ENCODE measurements around the gene RNU6-9. TPM values are rescaled to one million over a fixed set of nuclear protein-coding genes. Genes with fewer than 3 reads are reported as not detected.

RNU6-9 gene
- total RNA-seq, 1 experiment from 2014 or later: not detected

GRCh38 chr19:873561-874041, 19.7 kb upstream of the RNU6-9 start:
- ChIA-PET CTCF (no interaction called here), POLR2A (ENCODE audit: unreplicated experiment) (interaction anchor here (0.5 kb wide), 1 partner anchor 204 kb away, joined by 3 read pairs; no protein-coding TSS in a partner anchor)
- Histone ChIP-seq H3K27me3 (ENCODE audit: insufficient read depth, low read depth) (no peaks in the 10 kb centered on the region), H3K36me3 (ENCODE audit: low read depth) (no peaks in the 10 kb centered on the region), H3F3A (ENCODE audit: insufficient read depth, low read depth) (peaks cover 40% of the 10 kb centered on the region), H4K20me1 (ENCODE audit: insufficient read depth) (no peaks in the 10 kb centered on the region; the same call in 1 of the 2 replicates), H3K4me1 (replicated peaks; ENCODE audit: insufficient read depth) (peaks cover 28% of the 10 kb centered on the region), H3K79me2 (ENCODE audit: low read depth) (no peaks in the 10 kb centered on the region), H3K27ac (no peak overlapping the region), H3K4me3 (no peak overlapping the region), H3K9me2 (ENCODE audit: insufficient read depth) (no peaks in the 10 kb centered on the region), H3K9me3 (ENCODE audit: insufficient read depth, low read depth) (no peaks in the 10 kb centered on the region), H2AFZ (no peak overlapping the region), H3K4me2 (no peak overlapping the region)
- BruUV-seq (replicated peaks): no TSS peak
- intact Hi-C loops (cut with micrococcal nuclease; ENCODE audit: unreplicated experiment): no loop called here
- TF ChIP-seq EZH2 (IDR thresholded peaks at IDR 0.05; ENCODE audit: low read depth) (no peak), CTCF (conservative IDR thresholded peaks at IDR 0.05) (no peak)
- no peak for DNase-seq

DNA sequence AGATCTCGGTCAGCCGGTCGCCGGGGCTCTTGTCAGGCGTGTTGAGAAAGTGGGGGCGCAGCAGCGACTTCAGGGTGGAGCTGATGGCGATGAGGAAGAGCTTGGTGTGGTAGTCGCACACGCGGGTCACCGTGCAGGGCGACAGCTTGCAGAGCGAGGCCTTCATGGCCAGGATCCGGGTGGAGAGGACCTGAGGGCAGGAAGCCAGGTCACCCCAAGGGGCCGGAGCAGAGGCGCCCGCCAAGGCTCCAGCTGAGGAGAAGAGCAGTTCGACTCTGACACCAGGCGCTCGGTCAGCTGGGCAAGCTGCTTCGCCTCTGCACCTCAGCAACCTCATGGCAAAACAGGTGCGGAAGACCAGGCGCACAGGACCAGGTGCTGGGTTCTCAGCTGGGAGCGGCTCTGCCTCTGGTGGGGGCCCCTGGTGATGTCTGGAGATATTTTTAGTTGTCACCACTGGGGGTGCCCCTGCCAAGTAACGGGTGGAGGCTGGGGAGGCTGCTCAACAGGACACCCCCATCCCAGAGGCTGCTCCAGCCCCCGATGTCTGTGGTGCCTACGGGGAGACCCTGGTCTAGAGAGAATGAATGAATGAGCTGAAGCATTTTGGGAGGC, 17.9 kb upstream of the RNU6-9 start:
- Histone ChIP-seq H3K4me1 (replicated peaks; ENCODE audit: insufficient read depth) (peaks cover 11% of the 10 kb centered on the region; the same call in 1 of the 2 replicates), H2AFZ (no peak overlapping the region), H3K9me3 (ENCODE audit: insufficient read depth, low read depth) (no peaks in the 10 kb centered on the region), H3K4me3 (no peak overlapping the region), H3K9me2 (ENCODE audit: insufficient read depth) (no peaks in the 10 kb centered on the region), H3F3A (ENCODE audit: insufficient read depth, low read depth) (peaks cover 26% of the 10 kb centered on the region; the same call in 1 of the 2 replicates), H4K20me1 (ENCODE audit: insufficient read depth) (no peaks in the 10 kb centered on the region; the same call in 1 of the 2 replicates), H3K79me2 (ENCODE audit: low read depth) (no peaks in the 10 kb centered on the region), H3K27ac (no peak overlapping the region), H3K4me2 (no peak overlapping the region), H3K27me3 (ENCODE audit: insufficient read depth, low read depth) (no peaks in the 10 kb centered on the region), H3K36me3 (ENCODE audit: low read depth) (no peaks in the 10 kb centered on the region)
- ChIA-PET POLR2A (ENCODE audit: unreplicated experiment) (interaction anchor here (0.6 kb wide), 1 partner anchor 46 kb away, joined by 3 read pairs; no protein-coding TSS in a partner anchor), CTCF (interaction anchor here (0.6 kb wide), 1 partner anchor 103 kb away, joined by 5 read pairs; no protein-coding TSS in a partner anchor)
- TF ChIP-seq CTCF (conservative IDR thresholded peaks at IDR 0.05) (no peak), EZH2 (IDR thresholded peaks at IDR 0.05; ENCODE audit: low read depth) (no peak)
- intact Hi-C loops (cut with micrococcal nuclease; ENCODE audit: unreplicated experiment): no loop called here
- DNase-seq: no peak
- BruUV-seq (replicated peaks): no TSS peak

DNA sequence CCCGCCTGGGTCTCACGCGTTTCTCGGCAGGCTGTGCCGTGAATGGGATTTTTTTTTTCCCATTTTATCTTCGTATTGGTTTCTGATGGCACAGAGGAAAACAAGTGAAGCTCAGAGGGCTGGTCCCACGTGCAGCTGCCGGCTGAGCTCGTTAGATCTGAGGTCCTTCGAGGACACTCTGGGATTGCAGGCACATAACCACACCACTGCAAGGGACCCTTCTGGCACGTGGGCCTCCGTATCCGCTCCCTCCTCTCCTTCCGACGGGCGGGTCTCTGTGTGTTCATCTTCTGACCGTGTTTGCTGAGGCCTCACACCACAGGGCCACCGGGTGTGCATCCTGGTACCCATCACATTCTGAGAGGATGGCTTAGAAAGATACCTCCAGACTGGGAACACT, 17.2 kb upstream of the RNU6-9 start:
- Histone ChIP-seq H3K79me2 (ENCODE audit: low read depth) (no peaks in the 10 kb centered on the region), H3F3A (ENCODE audit: insufficient read depth, low read depth) (peaks cover 25% of the 10 kb centered on the region; the same call in 1 of the 2 replicates), H3K27ac (no peak overlapping the region), H4K20me1 (ENCODE audit: insufficient read depth) (peaks cover 6% of the 10 kb centered on the region), H3K9me2 (ENCODE audit: insufficient read depth) (no peaks in the 10 kb centered on the region), H2AFZ (no peak overlapping the region), H3K9me3 (ENCODE audit: insufficient read depth, low read depth) (no peaks in the 10 kb centered on the region), H3K4me2 (no peak overlapping the region), H3K27me3 (ENCODE audit: insufficient read depth, low read depth) (no peaks in the 10 kb centered on the region), H3K36me3 (ENCODE audit: low read depth) (no peaks in the 10 kb centered on the region), H3K4me1 (replicated peaks; ENCODE audit: insufficient read depth) (peaks cover 9% of the 10 kb centered on the region; the same call in 1 of the 2 replicates), H3K4me3 (no peak overlapping the region)
- CTCF ChIA-PET: no interaction called here
- no peak for DNase-seq
- intact Hi-C loops (cut with micrococcal nuclease; ENCODE audit: unreplicated experiment): no loop called here
- TF ChIP-seq EZH2 (IDR thresholded peaks at IDR 0.05; ENCODE audit: low read depth): no peak
- no peak for TF ChIP-seq CTCF (conservative IDR thresholded peaks at IDR 0.05)
- POLR2A ChIA-PET (ENCODE audit: unreplicated experiment): interaction anchor here (0.6 kb wide), 1 partner anchor 46 kb away, joined by 3 read pairs; no protein-coding TSS in a partner anchor
- BruUV-seq (replicated peaks): no TSS peak
